CD4-positive, alpha-beta memory T cell (primary cell): ENCODE measurements around the gene MTOR. TPM values are rescaled to one million over a fixed set of nuclear protein-coding genes. Genes with fewer than 3 reads are reported as not detected.

Source experiments
- CTCF ChIA-PET: fragments of 350-600 bp; sonication (Branson Sonifier 250); formaldehyde crosslinking; loops from one replicate; lab custom pipeline; 2021; ENCODE audit warnings: inconsistent platforms; ENCODE audit not compliant: partially characterized antibody; lab: Charles Lee
- POLR2A ChIA-PET: fragments of 350-600 bp; sonication (Branson Sonifier 250); formaldehyde crosslinking; loops from one replicate; lab custom pipeline; 2021; ENCODE audit not compliant: partially characterized antibody; lab: Charles Lee
- DNase-seq, 5 donors: peaks; one replicate each; pipeline versions ENCODE4 v3.0.0 to v3.0.0-alpha.2; 2020 to 2022; ENCODE audit warnings: mixed read lengths in 1 of 5
- H3K27ac ChIP-seq: one replicate; pipeline ENCODE4 v1.7.0; 2013; ENCODE audit warnings: low read depth, low read length
- H3K27me3 ChIP-seq: 2 replicates; pipeline ENCODE4 v1.7.0; 2013; ENCODE audit warnings: mild to moderate bottlenecking, low read length, moderate library complexity; ENCODE audit not compliant: insufficient read depth
- H3K36me3 ChIP-seq: 2 replicates; pipeline ENCODE4 v1.7.0; 2013; ENCODE audit warnings: mild to moderate bottlenecking, low read length, moderate library complexity; ENCODE audit not compliant: insufficient read depth
- H3K4me1 ChIP-seq: 2 replicates; pipeline ENCODE4 v1.7.0; 2013; ENCODE audit warnings: mild to moderate bottlenecking, low read length, moderate library complexity; ENCODE audit not compliant: insufficient read depth
- H3K4me3 ChIP-seq, 2 donors: one replicate each; pipeline ENCODE4 v1.7.0; 2013; ENCODE audit warnings: low read length in 2 of 2, mild to moderate bottlenecking in 1 of 2
- H3K9me3 ChIP-seq, 2 donors: one replicate each; pipeline ENCODE4 v1.7.0; 2013; ENCODE audit warnings: low read length in 2 of 2, control low read depth in 1 of 2; ENCODE audit not compliant: control insufficient read depth in 1 of 2
- H3K27ac Mint-ChIP-seq, 7 donors: one replicate each; pipeline ENCODE4 v1.8.0; 2020 to 2021; ENCODE audit warnings: mixed read lengths in 7 of 7, mild to moderate bottlenecking in 6 of 7, inconsistent platforms in 3 of 7, moderate library complexity in 3 of 7
- H3K27me3 Mint-ChIP-seq, 2 donors: one replicate each; pipeline ENCODE4 v1.8.0; 2020 to 2021; ENCODE audit warnings: mixed read lengths in 2 of 2
- H3K36me3 Mint-ChIP-seq, 2 donors: one replicate each; pipeline ENCODE4 v1.8.0; 2020 to 2021; ENCODE audit warnings: mixed read lengths in 2 of 2, inconsistent platforms in 1 of 2, mild to moderate bottlenecking in 1 of 2
- H3K4me1 Mint-ChIP-seq, 4 donors: one replicate each; pipeline ENCODE4 v1.8.0; 2020 to 2021; ENCODE audit warnings: mixed read lengths in 4 of 4, mild to moderate bottlenecking in 1 of 4
- H3K4me3 Mint-ChIP-seq, 8 donors: one replicate each; pipeline ENCODE4 v1.8.0; 2020 to 2021; ENCODE audit warnings: mixed read lengths in 8 of 8, mild to moderate bottlenecking in 7 of 8, moderate library complexity in 6 of 8, inconsistent platforms in 3 of 8
- H3K9me3 Mint-ChIP-seq, 8 donors: one replicate each; pipeline ENCODE4 v1.8.0; 2020 to 2021; ENCODE audit warnings: mixed read lengths in 8 of 8, mild to moderate bottlenecking in 5 of 8, inconsistent platforms in 3 of 8, moderate library complexity in 1 of 8
- intact Hi-C: fragments of 100-400 bp; cut with micrococcal nuclease; formaldehyde crosslinking; loops from one replicate; pipeline ENCODE4 v1.15.1; 2023
- polyA plus RNA-seq, 2 donors: library from polyadenylated mRNA; unstranded; fragments of 300-500 nt; fragmentation: Illumina TruSeq; gene quantifications; one replicate each; pipeline ENCODE4 v1.2.3, GENCODE V29; 2021
- total RNA-seq, 2 experiments: library from RNA; stranded (reverse); gene quantifications; one replicate each; pipeline ENCODE4 v1.2.3, GENCODE V29; 2021

MTOR gene
- total and polyA plus RNA-seq, 4 experiments from 2014 or later, result 3.4 to 46.8 (median 25.2) TPM

GRCh38 chr1:11157394-11157793, 105.0 kb downstream of the MTOR start:
- DNase-seq, result no peak
- Mint-ChIP-seq H3K36me3 (peaks cover 38 to 60% of the 10 kb centered on the region in 2 donors), H3K4me3 (no peak overlapping the region), H3K4me1 (peaks cover 7 to 12% (median 10%) of the 10 kb centered on the region in 4 donors), H3K27me3 (no peaks in the 10 kb centered on the region), H3K27ac (peak overlapping the region in 4 of 7 donors; percentile 27 to 74 (median 60)), H3K9me3 (no peaks in the 10 kb centered on the region)
- POLR2A ChIA-PET, result no interaction called here
- intact Hi-C loops, result no loop called here
- no peak overlapping the region for H3K4me3 ChIP-seq
- peaks cover 9% of the 10 kb centered on the region for H3K4me1 ChIP-seq
- CTCF ChIA-PET, result interaction anchor here (1.1 kb wide), 1 partner anchor 120 kb away, joined by 3 read pairs; no protein-coding TSS in a partner anchor
- no peaks in the 10 kb centered on the region for H3K27me3 ChIP-seq
- H3K36me3 ChIP-seq, result peaks cover 33% of the 10 kb centered on the region
- no peaks in the 10 kb centered on the region for H3K9me3 ChIP-seq
- H3K27ac ChIP-seq, result no peak overlapping the region

- POLR2A ChIA-PET, result no interaction called here
- Histone ChIP-seq H3K27me3 (no peaks in the 10 kb centered on the region), H3K36me3 (peaks cover 37% of the 10 kb centered on the region), H3K4me1 (peaks cover 9% of the 10 kb centered on the region), H3K4me3 (no peak overlapping the region), H3K9me3 (no peaks in the 10 kb centered on the region), H3K27ac (no peak overlapping the region)
- H3K27ac Mint-ChIP-seq, result peak overlapping the region; percentile 1 to 88 (median 72)
- H3K4me1 Mint-ChIP-seq, result peaks cover 6 to 12% (median 10%) of the 10 kb centered on the region in 4 donors
- H3K36me3 Mint-ChIP-seq, result peaks cover 36 to 60% of the 10 kb centered on the region in 2 donors
- no peaks in the 10 kb centered on the region for H3K27me3 Mint-ChIP-seq
- no peak for DNase-seq
- H3K4me3 Mint-ChIP-seq, result peak overlapping the region in 1 of 8 donors; percentile 2
- H3K9me3 Mint-ChIP-seq, result no peaks in the 10 kb centered on the region
- CTCF ChIA-PET, result interaction anchor here (1.1 kb wide), 1 partner anchor 119 kb away, joined by 3 read pairs; no protein-coding TSS in a partner anchor
- intact Hi-C loops, result no loop called here
Measured at GRCh38 chr1:11156963-11157362, 105.4 kb downstream of the MTOR start.

GRCh38 chr1:11156441-11156840, 105.9 kb downstream of the MTOR start:
- Mint-ChIP-seq H3K4me1 (peaks cover 6 to 12% (median 10%) of the 10 kb centered on the region in 4 donors), H3K4me3 (peak overlapping the region in 1 of 8 donors; percentile 2), H3K36me3 (peaks cover 34 to 62% of the 10 kb centered on the region in 2 donors), H3K9me3 (no peaks in the 10 kb centered on the region), H3K27ac (peak overlapping the region in 6 of 7 donors; percentile 1 to 88 (median 72)), H3K27me3 (no peaks in the 10 kb centered on the region)
- no peak for DNase-seq
- Histone ChIP-seq H3K36me3 (peaks cover 42% of the 10 kb centered on the region), H3K4me3 (no peak overlapping the region), H3K9me3 (no peaks in the 10 kb centered on the region), H3K27me3 (no peaks in the 10 kb centered on the region), H3K27ac (no peak overlapping the region), H3K4me1 (peaks cover 9% of the 10 kb centered on the region)
- intact Hi-C loops, result no loop called here
- ChIA-PET CTCF (interaction anchor here (1.1 kb wide), 1 partner anchor 119 kb away, joined by 3 read pairs; no protein-coding TSS in a partner anchor), POLR2A (no interaction called here)

- no peaks in the 10 kb centered on the region for H3K27me3 ChIP-seq
- H3K27ac ChIP-seq, result no peak overlapping the region
- H3K4me3 ChIP-seq, result no peak overlapping the region
- Mint-ChIP-seq H3K9me3 (no peaks in the 10 kb centered on the region), H3K27me3 (no peaks in the 10 kb centered on the region), H3K4me3 (no peak overlapping the region), H3K36me3 (peaks cover 51 to 77% of the 10 kb centered on the region in 2 donors), H3K27ac (peak overlapping the region in 1 of 7 donors; percentile 88), H3K4me1 (peaks cover 6 to 12% (median 10%) of the 10 kb centered on the region in 4 donors)
- H3K9me3 ChIP-seq, result no peaks in the 10 kb centered on the region
- no peak for DNase-seq
- H3K4me1 ChIP-seq, result peaks cover 9% of the 10 kb centered on the region
- POLR2A ChIA-PET, result no interaction called here
- H3K36me3 ChIP-seq, result peaks cover 59% of the 10 kb centered on the region
- CTCF ChIA-PET, result interaction anchor here (0.9 to 3.8 kb wide), 2 partner anchors 60 to 116 kb away, joined by 3 to 16 read pairs; no protein-coding TSS in a partner anchor
- intact Hi-C loops, result no loop called here
Measured at GRCh38 chr1:11153184-11153583, 109.2 kb downstream of the MTOR start.

- Mint-ChIP-seq H3K36me3 (peaks cover 56 to 76% of the 10 kb centered on the region in 2 donors), H3K27ac (no peak overlapping the region)
- DNase-seq, result no peak
Measured at GRCh38 chr1:11152755-11153154, 109.6 kb downstream of the MTOR start.

GRCh38 chr1:11151826-11152612, 110.3 kb downstream of the MTOR start:
- Mint-ChIP-seq H3K36me3 (peaks cover 58 to 76% of the 10 kb centered on the region in 2 donors), H3K27ac (no peak overlapping the region), H3K4me1 (peaks cover 5 to 7% (median 6%) of the 10 kb centered on the region in 4 donors), H3K9me3 (no peaks in the 10 kb centered on the region), H3K4me3 (no peak overlapping the region), H3K27me3 (no peaks in the 10 kb centered on the region)
- CTCF ChIA-PET, result interaction anchor here (3.8 kb wide), 1 partner anchor 114 kb away, joined by 16 read pairs; no protein-coding TSS in a partner anchor
- H3K36me3 ChIP-seq, result peaks cover 64% of the 10 kb centered on the region
- no peaks in the 10 kb centered on the region for H3K27me3 ChIP-seq
- no peak overlapping the region for H3K27ac ChIP-seq
- H3K4me1 ChIP-seq, result peaks cover 4% of the 10 kb centered on the region
- DNase-seq, result no peak
- intact Hi-C loops, result no loop called here
- H3K9me3 ChIP-seq, result no peaks in the 10 kb centered on the region
- POLR2A ChIA-PET, result no interaction called here
- H3K4me3 ChIP-seq, result no peak overlapping the region

More at GRCh38 chr1:11152755-11153154, 109.6 kb downstream of the MTOR start:
- intact Hi-C loops, result no loop called here
- Mint-ChIP-seq H3K4me1 (peaks cover 5 to 12% (median 10%) of the 10 kb centered on the region in 4 donors), H3K4me3 (no peak overlapping the region), H3K27me3 (no peaks in the 10 kb centered on the region), H3K9me3 (no peaks in the 10 kb centered on the region)
- Histone ChIP-seq H3K4me3 (no peak overlapping the region), H3K9me3 (no peaks in the 10 kb centered on the region), H3K36me3 (peaks cover 64% of the 10 kb centered on the region), H3K27me3 (no peaks in the 10 kb centered on the region), H3K27ac (no peak overlapping the region), H3K4me1 (peaks cover 9% of the 10 kb centered on the region)
- POLR2A ChIA-PET, result no interaction called here
- CTCF ChIA-PET, result interaction anchor here (0.9 to 3.8 kb wide), 2 partner anchors 61 to 115 kb away, joined by 3 to 16 read pairs; no protein-coding TSS in a partner anchor

GRCh38 chr1:11151114-11151513, 111.2 kb downstream of the MTOR start:
- no peaks in the 10 kb centered on the region for H3K4me1 Mint-ChIP-seq
- no peak overlapping the region for H3K4me3 ChIP-seq
- peak overlapping the region in 1 of 7 donors; percentile 19 for H3K27ac Mint-ChIP-seq
- no peaks in the 10 kb centered on the region for H3K27me3 Mint-ChIP-seq
- intact Hi-C loops, result no loop called here
- H3K4me3 Mint-ChIP-seq, result no peak overlapping the region
- ChIA-PET CTCF (no interaction called here), POLR2A (no interaction called here)
- H3K27ac ChIP-seq, result no peak overlapping the region
- peaks cover 56 to 78% of the 10 kb centered on the region in 2 donors for H3K36me3 Mint-ChIP-seq
- H3K36me3 ChIP-seq, result peaks cover 63% of the 10 kb centered on the region
- H3K4me1 ChIP-seq, result no peaks in the 10 kb centered on the region
- H3K9me3 Mint-ChIP-seq, result no peaks in the 10 kb centered on the region
- H3K9me3 ChIP-seq, result no peaks in the 10 kb centered on the region
- DNase-seq, result no peak
- H3K27me3 ChIP-seq, result no peaks in the 10 kb centered on the region
